H1 (cell line): ENCODE measurements around the gene TMEM117. TPM values are rescaled to one million over a fixed set of nuclear protein-coding genes. Genes with fewer than 3 reads are reported as not detected.

ENCODE experiments used
- CTCF ChIA-PET: fragments of 300-600 bp; sonication (Branson Sonifier 250); formaldehyde crosslinking; loops from one replicate; lab custom pipeline; 2021; ENCODE audit not compliant: partially characterized antibody; lab: Charles Lee
- POLR2A ChIA-PET: fragments of 300-600 bp; sonication (Branson Sonifier 250); formaldehyde crosslinking; loops from one replicate; lab custom pipeline; 2021; ENCODE audit warnings: inconsistent platforms; ENCODE audit not compliant: partially characterized antibody; lab: Charles Lee
- DNase-seq, 2 experiments: peaks; one replicate each; pipeline versions ENCODE4 v3.0.0 to v3.0.0-alpha.2; 2010 to 2022; ENCODE audit warnings: low spot score in 2 of 2, low read depth in 1 of 2, mixed read lengths in 1 of 2
- FAIRE-seq: peaks from 2 replicates; lab custom pipeline; 2011; peaks lifted over from hg19 to GRCh38; lab: Jason Lieb, UNC
- H2AFZ ChIP-seq: 2 replicates; pipeline ENCODE4 v1.8.1; 2012; ENCODE audit warnings: low read length, inconsistent platforms
- H2AK5ac ChIP-seq: 2 replicates; pipeline ENCODE4 v1.6.1; 2013; ENCODE audit warnings: low read depth, low read length
- H2BK120ac ChIP-seq: replicated peaks from 2 replicates; pipeline ENCODE3; 2013; ENCODE audit warnings: low read depth, low read length, inconsistent platforms
- H2BK12ac ChIP-seq: 2 replicates; pipeline ENCODE4 v1.6.1; 2013; ENCODE audit warnings: low read depth, low read length
- H2BK15ac ChIP-seq: 2 replicates; pipeline ENCODE4 v1.6.1; 2013; ENCODE audit warnings: low read length
- H2BK20ac ChIP-seq: 2 replicates; pipeline ENCODE4 v1.6.1; 2013; ENCODE audit warnings: low read length
- H2BK5ac ChIP-seq: 2 replicates; pipeline ENCODE4 v1.6.1; 2013; ENCODE audit warnings: low read depth, low read length
- H3K14ac ChIP-seq: 2 replicates; pipeline ENCODE4 v1.6.1; 2013; ENCODE audit warnings: inconsistent platforms; ENCODE audit not compliant: insufficient read length
- H3K18ac ChIP-seq: 2 replicates; pipeline ENCODE4 v1.6.1; 2013; ENCODE audit warnings: low read length; ENCODE audit errors: extremely low read depth
- H3K23ac ChIP-seq: 2 replicates; pipeline ENCODE4 v1.6.1; 2013; ENCODE audit warnings: inconsistent platforms; ENCODE audit not compliant: insufficient read length
- H3K23me2 ChIP-seq: 2 replicates; pipeline ENCODE4 v1.6.1; 2013; ENCODE audit warnings: low read depth, low read length
- H3K27ac ChIP-seq: 2 replicates; pipeline ENCODE4 v1.6.1; 2011; ENCODE audit warnings: low read depth, low read length, inconsistent platforms
- H3K27me3 ChIP-seq, 4 experiments: replicated peaks in 1 of 4; 1 replicate in 1 of 4; 2 replicates in 3 of 4; pipeline versions ENCODE4 v1.6.1 to v1.8.1; 2011 to 2013; ENCODE audit warnings: low read length in 3 of 4, mild to moderate bottlenecking in 3 of 4, inconsistent platforms in 2 of 4, mixed read lengths in 2 of 4, moderate library complexity in 1 of 4; ENCODE audit not compliant: control insufficient read depth in 3 of 4, insufficient read depth in 3 of 4; ENCODE audit errors: extremely low read depth in 1 of 4
- H3K36me3 ChIP-seq, 4 experiments: 2 replicates each; pipeline versions ENCODE4 v1.6.1 to v1.8.1; 2011 to 2013; ENCODE audit warnings: mild to moderate bottlenecking in 4 of 4, low read length in 3 of 4, moderate library complexity in 2 of 4, control low read depth in 1 of 4, inconsistent platforms in 1 of 4; ENCODE audit not compliant: insufficient read depth in 4 of 4, control insufficient read depth in 2 of 4
- H3K4ac ChIP-seq: replicated peaks from 2 replicates; pipeline ENCODE3; 2013; ENCODE audit warnings: low read length, low read depth, mixed read lengths, inconsistent platforms; ENCODE audit not compliant: insufficient read length
- H3K4me1 ChIP-seq, 4 experiments: replicated peaks in 1 of 4; 1 replicate in 1 of 4; 2 replicates in 3 of 4; pipeline versions ENCODE4 v1.6.1 to v1.8.1; 2011 to 2013; ENCODE audit warnings: low read length in 3 of 4, inconsistent platforms in 2 of 4, mixed read lengths in 1 of 4; ENCODE audit not compliant: insufficient read depth in 4 of 4, control insufficient read depth in 3 of 4
- H3K4me2 ChIP-seq, 2 experiments: 2 replicates each; pipeline versions ENCODE4 v1.6.1 to v1.8.1; 2011 to 2013; ENCODE audit warnings: low read depth in 2 of 2, low read length in 2 of 2, control low read depth in 1 of 2, inconsistent platforms in 1 of 2, mild to moderate bottlenecking in 1 of 2; ENCODE audit not compliant: insufficient read depth in 1 of 2
- H3K4me3 ChIP-seq, 4 experiments: fragments of 200-600, 300-600 bp in 1 of 4; sonication (generic), shearing (Covaris generic), sonication (Bioruptor Twin) in 1 of 4; 2 replicates each; pipeline versions ENCODE4 v1.5.1 to v1.8.1; 2011 to 2016; ENCODE audit warnings: low read length in 4 of 4, low read depth in 3 of 4, control low read depth in 2 of 4, inconsistent platforms in 2 of 4, mild to moderate bottlenecking in 2 of 4, mixed read lengths in 1 of 4, moderate library complexity in 1 of 4; ENCODE audit not compliant: insufficient read depth in 2 of 4; ENCODE audit errors: extremely low read depth in 1 of 4
- H3K56ac ChIP-seq: replicated peaks from 2 replicates; pipeline ENCODE3; 2013; ENCODE audit warnings: low read depth, mild to moderate bottlenecking, mixed read lengths, low read length, inconsistent platforms; ENCODE audit not compliant: insufficient read length
- H3K79me1 ChIP-seq: 2 replicates; pipeline ENCODE4 v1.6.1; 2013; ENCODE audit warnings: low read depth, low read length, control low read depth
- H3K79me2 ChIP-seq, 2 experiments: 2 replicates each; pipeline versions ENCODE4 v1.6.1 to v1.8.1; 2012 to 2013; ENCODE audit warnings: low read length in 2 of 2, mild to moderate bottlenecking in 2 of 2, inconsistent platforms in 1 of 2; ENCODE audit not compliant: insufficient read depth in 2 of 2, control insufficient read depth in 1 of 2
- H3K9ac ChIP-seq, 4 experiments: replicated peaks in 1 of 4; 1 replicate in 1 of 4; 2 replicates in 3 of 4; pipeline versions ENCODE4 v1.6.1 to v1.8.1; 2011 to 2013; ENCODE audit warnings: low read depth in 3 of 4, low read length in 3 of 4, control low read depth in 2 of 4, mild to moderate bottlenecking in 2 of 4, moderate library complexity in 2 of 4, inconsistent platforms in 1 of 4; ENCODE audit errors: extremely low read depth in 1 of 4
- H3K9me3 ChIP-seq, 2 experiments: 2 replicates each; pipeline versions ENCODE4 v1.6.1 to v1.8.1; 2012 to 2013; ENCODE audit warnings: mild to moderate bottlenecking in 2 of 2, moderate library complexity in 2 of 2, control low read depth in 1 of 2, inconsistent platforms in 1 of 2, low read depth in 1 of 2, low read length in 1 of 2, mixed read lengths in 1 of 2; ENCODE audit not compliant: insufficient read depth in 2 of 2
- H4K20me1 ChIP-seq, 2 experiments: replicated peaks in 1 of 2; 2 replicates each; pipeline versions ENCODE3 to v1.8.1; 2011 to 2013; ENCODE audit warnings: inconsistent platforms in 2 of 2, low read length in 2 of 2, mild to moderate bottlenecking in 1 of 2; ENCODE audit not compliant: insufficient read depth in 2 of 2, control insufficient read depth in 1 of 2
- H4K5ac ChIP-seq: 2 replicates; pipeline ENCODE4 v1.6.1; 2013; ENCODE audit warnings: low read length, low read depth, mixed read lengths, inconsistent platforms; ENCODE audit not compliant: insufficient read length
- H4K8ac ChIP-seq: 2 replicates; pipeline ENCODE4 v1.8.0; 2013; ENCODE audit warnings: mild to moderate bottlenecking, moderate library complexity, low read length, inconsistent platforms; ENCODE audit not compliant: insufficient read depth; ENCODE audit errors: extremely low read depth
- H4K91ac ChIP-seq: replicated peaks from 2 replicates; pipeline ENCODE3; 2013; ENCODE audit warnings: low read length, mixed read lengths, inconsistent platforms; ENCODE audit not compliant: insufficient read length
- CBX5 ChIP-seq: fragments of 300-800, 300-1000 bp; sonication (generic); IDR thresholded peaks from 2 replicates; pipeline ENCODE4 v1.7.1; 2016; ENCODE audit warnings: antibody characterized with exemption, low read length, low read depth
- CHD2 ChIP-seq: IDR thresholded peaks from 2 replicates; pipeline ENCODE4 v1.6.1; 2012; ENCODE audit warnings: low read length, improper control_type of control experiment
- EZH2 ChIP-seq: fragments of 200-600 bp; sonication (generic); IDR thresholded peaks from 2 replicates; pipeline ENCODE4 v1.7.1; 2012; ENCODE audit warnings: low read depth, mild to moderate bottlenecking, moderate library complexity, low read length, inconsistent platforms; ENCODE audit not compliant: severe bottlenecking
- GABPA ChIP-seq: IDR thresholded peaks from 2 replicates; pipeline ENCODE4 v1.6.1; 2011; ENCODE audit warnings: mild to moderate bottlenecking, low read length, moderate library complexity, borderline replicate concordance; ENCODE audit not compliant: insufficient read depth
- JUN ChIP-seq: IDR thresholded peaks from 2 replicates; pipeline ENCODE4 v1.6.1; 2011; ENCODE audit warnings: low read depth, mild to moderate bottlenecking, improper control_type of control experiment, low read length
- KDM5A ChIP-seq: fragments of 200-600 bp; IDR thresholded peaks from 2 replicates; pipeline ENCODE4 v1.7.1; 2012; ENCODE audit warnings: mild to moderate bottlenecking, low read length, inconsistent platforms, mixed read lengths
- MAFK ChIP-seq: IDR thresholded peaks from 2 replicates; pipeline ENCODE4 v1.6.1; 2012; ENCODE audit warnings: low read depth, mild to moderate bottlenecking, improper control_type of control experiment, low read length
- POLR2AphosphoS5 ChIP-seq: IDR thresholded peaks from 2 replicates; pipeline ENCODE4 v1.6.1; 2011; ENCODE audit warnings: low read depth, low read length
- SIN3A ChIP-seq, 2 experiments: IDR thresholded peaks in 1 of 2; conservative IDR thresholded peaks in 1 of 2; 2 replicates each; pipeline ENCODE4 v1.6.1; 2011 to 2012; ENCODE audit warnings: low read length in 2 of 2, improper control_type of control experiment in 1 of 2, low read depth in 1 of 2, mild to moderate bottlenecking in 1 of 2
- SP2 ChIP-seq: IDR thresholded peaks from 2 replicates; pipeline ENCODE4 v1.6.1; 2012; ENCODE audit warnings: mild to moderate bottlenecking, low read length, inconsistent platforms
- SP4 ChIP-seq: IDR thresholded peaks from 2 replicates; pipeline ENCODE4 v1.6.1; 2012; ENCODE audit warnings: low read length, inconsistent platforms
- TEAD4 ChIP-seq: IDR thresholded peaks from 2 replicates; pipeline ENCODE4 v1.6.1; 2012; ENCODE audit warnings: low read depth, low read length, inconsistent platforms, mixed read lengths
- ZNF274 ChIP-seq: IDR thresholded peaks from 2 replicates; pipeline ENCODE4 v1.7.0; 2012; ENCODE audit warnings: low read length, borderline replicate concordance; ENCODE audit errors: extremely low read depth
- WGBS, 2 experiments: shearing (Covaris generic) in 1 of 2; methylation state at CpG; one replicate each; pipeline versions ENCODE4 v1.1.6 to v1.1.7; 2013 to 2015; ENCODE audit warnings: low lambda C conversion rate in 2 of 2, mixed read lengths in 2 of 2, inconsistent platforms in 1 of 2, low coverage in 1 of 2, missing lambda C conversion rate in 1 of 2; ENCODE audit not compliant: insufficient replicate concordance in 2 of 2, insufficient coverage in 1 of 2, insufficient read length in 1 of 2; ENCODE audit errors: extremely low coverage in 1 of 2, missing lambda C conversion rate in 1 of 2; 5-methylcytosine and 5-hydroxymethylcytosine counted together
- polyA plus RNA-seq, 7 experiments: library from polyadenylated mRNA; depleted of rRNA in 3 of 7; stranded (reverse) in 5 of 7; unstranded in 2 of 7; fragments of >200 nt in 5 of 7; fragments of 200-250 nt in 2 of 7; gene quantifications; 1 replicate in 5 of 7; 2 replicates in 1 of 7; 4 replicates in 1 of 7; pipeline versions ENCODE4 v1.2.1 to v1.2.3, GENCODE V29; 2011 to 2013; ENCODE audit warnings: missing spikeins in 2 of 7, mixed read lengths in 2 of 7
- total RNA-seq: library from RNA; stranded (reverse); fragmentation: NEBNext Ultra II Directional; extraction: Animal tissue kit (Norgen Biotek cat#: 25700); gene quantifications from 2 replicates; pipeline ENCODE4 v1.2.1, GENCODE V29; 2021
- TF ChIP-seq, protein P1 (sequence below): IDR thresholded peaks from 2 replicates; pipeline ENCODE4 v1.6.1; 2011; ENCODE audit warnings: low read length, improper control_type of control experiment

The TMEM117 gene
- total and polyA plus RNA-seq, 2 of the 8 experiments (the other 6 are each of a cell fraction or from before 2014, with no cell fraction given), result 0.80 to 1.4 TPM

DNA sequence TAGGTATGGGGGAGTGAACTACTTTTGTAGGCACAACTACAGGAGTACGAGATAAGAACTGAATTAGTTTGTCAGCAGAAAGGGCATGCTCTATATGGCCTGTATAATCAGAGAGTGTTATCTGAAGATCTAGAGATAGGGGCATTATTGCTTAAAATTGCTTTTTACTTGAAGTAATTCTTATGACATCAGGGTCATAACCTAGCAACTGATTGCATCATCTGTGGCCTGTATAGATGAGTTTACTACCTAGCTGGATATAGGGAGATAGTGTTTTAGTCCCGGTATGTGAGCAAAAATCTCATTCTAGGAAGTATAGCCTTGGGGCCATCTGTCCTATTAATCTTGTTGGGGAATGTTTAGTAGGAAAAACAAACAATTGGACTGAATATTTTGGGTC, 142.7 kb downstream of the TMEM117 start:
- Histone ChIP-seq H3K4me3 (no peak overlapping the region), H3K23me2 (no peaks in the 10 kb centered on the region), H3K56ac (no peak overlapping the region), H3K27me3 (no peaks in the 10 kb centered on the region), H3K9ac (no peak overlapping the region), H2AFZ (no peak overlapping the region), H3K4ac (no peak overlapping the region), H3K4me1 (no peaks in the 10 kb centered on the region), H4K8ac (no peak overlapping the region), H3K79me1 (no peaks in the 10 kb centered on the region; the same call in 1 of the 2 replicates), H2BK15ac (no peak overlapping the region), H2BK120ac (no peak overlapping the region), H3K23ac (no peak overlapping the region), H2BK12ac (no peak overlapping the region), H3K4me2 (no peak overlapping the region), H4K91ac (no peak overlapping the region), H3K79me2 (no peaks in the 10 kb centered on the region), H4K20me1 (no peaks in the 10 kb centered on the region), H3K27ac (no peak overlapping the region), H3K18ac (no peak overlapping the region), H3K9me3 (peaks cover 37 to 38% of the 10 kb centered on the region in 2 experiments), H2BK20ac (no peak overlapping the region), H2AK5ac (no peak overlapping the region), H3K36me3 (peaks cover 0 to 5% (median 2%) of the 10 kb centered on the region in 4 experiments; a peak in 2 of 8 replicates), H4K5ac (no peak overlapping the region), H2BK5ac (no peak overlapping the region), H3K14ac (no peak overlapping the region)
- ChIA-PET POLR2A (no interaction called here), CTCF (interaction anchor here (0.6 to 1.3 kb wide), 2 partner anchors 21 to 358 kb away, joined by 3 to 4 read pairs; no protein-coding TSS in a partner anchor)
- 91% methylated on average over 2 of the region's 2 CpGs; no CpG with 5 or more reads in 1 of the 2 experiments for WGBS, 2 experiments
- DNase-seq (no peak), FAIRE-seq (no peak)
- TF ChIP-seq GABPA, result no peak
- no peak for TF ChIP-seq POLR2AphosphoS5
- no peak for TF ChIP-seq KDM5A
- no peak for TF ChIP-seq CBX5
- TF ChIP-seq, protein P1, sequence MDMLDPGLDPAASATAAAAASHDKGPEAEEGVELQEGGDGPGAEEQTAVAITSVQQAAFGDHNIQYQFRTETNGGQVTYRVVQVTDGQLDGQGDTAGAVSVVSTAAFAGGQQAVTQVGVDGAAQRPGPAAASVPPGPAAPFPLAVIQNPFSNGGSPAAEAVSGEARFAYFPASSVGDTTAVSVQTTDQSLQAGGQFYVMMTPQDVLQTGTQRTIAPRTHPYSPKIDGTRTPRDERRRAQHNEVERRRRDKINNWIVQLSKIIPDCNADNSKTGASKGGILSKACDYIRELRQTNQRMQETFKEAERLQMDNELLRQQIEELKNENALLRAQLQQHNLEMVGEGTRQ, result no peak
- TF ChIP-seq TEAD4, result no peak
- TF ChIP-seq SP2, result no peak
- TF ChIP-seq EZH2, result no peak
- no peak for TF ChIP-seq CHD2
- no peak for TF ChIP-seq SP4
- TF ChIP-seq MAFK, result no peak
- TF ChIP-seq SIN3A (conservative IDR thresholded peaks at IDR 0.05 in 1 of 2, IDR thresholded peaks at IDR 0.05 in 1 of 2; ENCODE audit: low read depth in 1 of 2, low read length in 2 of 2), result no peak
- TF ChIP-seq JUN, result no peak
- no peak for TF ChIP-seq ZNF274
